Neutrophil (primary cell): Measurements from ENCODE around the gene TCP1.

Experiments
- H3K27ac ChIP-seq: fragments of 200-600 bp; sonication (generic); 2 replicates; pipeline ENCODE4 v1.5.1; 2016; ENCODE audit warnings: mild to moderate bottlenecking, moderate library complexity
- H3K27me3 ChIP-seq: fragments of 200-600 bp; sonication (generic); 2 replicates; pipeline ENCODE4 v1.6.0; 2016; ENCODE audit warnings: mild to moderate bottlenecking
- H3K36me3 ChIP-seq: fragments of 200-600 bp; sonication (generic); 2 replicates; pipeline ENCODE4 v1.5.1; 2017
- H3K4me1 ChIP-seq, 2 experiments: fragments of 200-600 bp in 1 of 2; sonication (generic) in 1 of 2; 1 replicate in 1 of 2; 2 replicates in 1 of 2; pipeline versions ENCODE4 v1.5.1 to v1.6.1; 2013 to 2016; ENCODE audit warnings: low read depth in 1 of 2, low read length in 1 of 2, mild to moderate bottlenecking in 1 of 2, moderate library complexity in 1 of 2; ENCODE audit not compliant: control insufficient read depth in 1 of 2, insufficient read depth in 1 of 2
- H3K4me3 ChIP-seq, 2 experiments: fragments of 200-600 bp in 1 of 2; sonication (generic) in 1 of 2; 1 replicate in 1 of 2; 2 replicates in 1 of 2; pipeline ENCODE4 v1.5.1; 2013 to 2016; ENCODE audit warnings: low read depth in 1 of 2, low read length in 1 of 2, mild to moderate bottlenecking in 1 of 2, moderate library complexity in 1 of 2
- H3K9me3 ChIP-seq: fragments of 200-600 bp; sonication (generic); 2 replicates; pipeline ENCODE4 v1.5.1; 2016
- TF ChIP-seq, protein P1 (sequence below): fragments of 200-600 bp; sonication (generic); IDR thresholded peaks from 2 replicates; pipeline ENCODE4 v1.5.1; 2016; ENCODE audit warnings: antibody characterized with exemption

The TCP1 gene

DNA sequence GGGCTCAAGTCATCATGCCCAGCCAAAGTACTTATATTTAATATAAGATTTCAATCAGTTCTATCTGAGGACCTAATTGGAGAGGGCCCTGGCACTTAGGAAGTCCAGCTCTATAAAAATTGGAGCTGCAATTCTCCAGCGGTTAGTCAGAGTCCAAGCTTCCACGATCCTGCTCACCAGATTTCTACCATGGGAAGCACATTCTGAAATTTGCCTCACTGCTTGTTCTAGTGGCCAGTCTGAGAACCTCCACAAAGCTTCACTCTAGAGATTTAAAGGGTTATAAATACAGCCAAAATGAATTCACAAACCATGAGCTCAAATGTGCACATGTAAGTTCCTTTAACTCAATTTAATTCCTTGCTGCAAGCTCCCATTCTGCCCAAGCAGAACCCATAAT is 44.2 kb upstream of the TCP1 start:
- H3K27me3 ChIP-seq, result no peaks in the 10 kb centered on the region
- H3K36me3 ChIP-seq, result no peaks in the 10 kb centered on the region
- TF ChIP-seq, protein P1, sequence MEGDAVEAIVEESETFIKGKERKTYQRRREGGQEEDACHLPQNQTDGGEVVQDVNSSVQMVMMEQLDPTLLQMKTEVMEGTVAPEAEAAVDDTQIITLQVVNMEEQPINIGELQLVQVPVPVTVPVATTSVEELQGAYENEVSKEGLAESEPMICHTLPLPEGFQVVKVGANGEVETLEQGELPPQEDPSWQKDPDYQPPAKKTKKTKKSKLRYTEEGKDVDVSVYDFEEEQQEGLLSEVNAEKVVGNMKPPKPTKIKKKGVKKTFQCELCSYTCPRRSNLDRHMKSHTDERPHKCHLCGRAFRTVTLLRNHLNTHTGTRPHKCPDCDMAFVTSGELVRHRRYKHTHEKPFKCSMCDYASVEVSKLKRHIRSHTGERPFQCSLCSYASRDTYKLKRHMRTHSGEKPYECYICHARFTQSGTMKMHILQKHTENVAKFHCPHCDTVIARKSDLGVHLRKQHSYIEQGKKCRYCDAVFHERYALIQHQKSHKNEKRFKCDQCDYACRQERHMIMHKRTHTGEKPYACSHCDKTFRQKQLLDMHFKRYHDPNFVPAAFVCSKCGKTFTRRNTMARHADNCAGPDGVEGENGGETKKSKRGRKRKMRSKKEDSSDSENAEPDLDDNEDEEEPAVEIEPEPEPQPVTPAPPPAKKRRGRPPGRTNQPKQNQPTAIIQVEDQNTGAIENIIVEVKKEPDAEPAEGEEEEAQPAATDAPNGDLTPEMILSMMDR, result no peak
- no peak overlapping the region for H3K27ac ChIP-seq
- H3K4me3 ChIP-seq, result no peak overlapping the region
- peaks cover 0 to 6% of the 10 kb centered on the region in 2 experiments for H3K4me1 ChIP-seq
- H3K9me3 ChIP-seq, result no peaks in the 10 kb centered on the region

DNA sequence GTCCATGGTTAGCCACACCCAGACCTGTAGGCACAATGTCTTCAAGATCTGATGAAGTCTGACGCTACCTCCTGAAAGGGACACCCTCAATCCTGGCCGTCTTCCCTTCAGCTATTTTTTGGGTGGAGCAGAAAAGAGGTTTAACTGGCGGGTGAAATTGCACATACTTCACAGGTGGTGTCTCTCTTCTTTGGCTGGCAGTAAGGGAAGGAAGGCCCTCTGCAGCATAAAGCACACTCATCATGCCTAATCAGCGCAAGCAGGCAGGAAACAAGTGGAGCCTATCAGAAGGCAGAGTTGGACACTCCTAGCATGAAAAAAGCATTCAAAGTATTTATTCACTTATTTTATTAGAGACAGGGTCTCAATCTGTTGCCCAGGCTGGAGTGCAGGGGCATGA is 43.5 kb upstream of the TCP1 start:
- no peaks in the 10 kb centered on the region for H3K36me3 ChIP-seq
- no peak overlapping the region for H3K4me3 ChIP-seq
- no peak overlapping the region for H3K27ac ChIP-seq
- no peaks in the 10 kb centered on the region for H3K27me3 ChIP-seq
- no peaks in the 10 kb centered on the region for H3K9me3 ChIP-seq
- H3K4me1 ChIP-seq, result peaks cover 0 to 6% of the 10 kb centered on the region in 2 experiments
- TF ChIP-seq, protein P1, result no peak

DNA sequence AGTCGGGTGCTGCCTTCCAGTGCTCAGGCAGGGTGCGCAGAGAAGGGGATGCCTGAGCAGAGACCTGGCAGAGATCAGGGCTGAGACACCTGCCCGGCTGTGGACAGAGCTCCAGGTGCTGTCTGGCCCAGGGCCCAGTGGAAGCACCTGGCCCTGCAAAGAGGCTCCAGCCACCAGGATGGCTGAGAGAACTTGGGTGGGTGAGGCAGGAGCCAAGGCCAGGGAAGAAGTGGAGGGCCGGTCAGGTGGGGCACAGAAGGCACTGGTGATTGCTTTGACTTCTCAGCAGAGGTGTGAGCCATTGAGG is 41.9 kb upstream of the TCP1 start:
- Histone ChIP-seq H3K36me3 (no peaks in the 10 kb centered on the region), H3K27me3 (no peaks in the 10 kb centered on the region), H3K27ac (no peak overlapping the region), H3K4me3 (no peak overlapping the region), H3K9me3 (no peaks in the 10 kb centered on the region), H3K4me1 (peaks cover 0 to 6% of the 10 kb centered on the region in 2 experiments)
- TF ChIP-seq, protein P1, result no peak

DNA sequence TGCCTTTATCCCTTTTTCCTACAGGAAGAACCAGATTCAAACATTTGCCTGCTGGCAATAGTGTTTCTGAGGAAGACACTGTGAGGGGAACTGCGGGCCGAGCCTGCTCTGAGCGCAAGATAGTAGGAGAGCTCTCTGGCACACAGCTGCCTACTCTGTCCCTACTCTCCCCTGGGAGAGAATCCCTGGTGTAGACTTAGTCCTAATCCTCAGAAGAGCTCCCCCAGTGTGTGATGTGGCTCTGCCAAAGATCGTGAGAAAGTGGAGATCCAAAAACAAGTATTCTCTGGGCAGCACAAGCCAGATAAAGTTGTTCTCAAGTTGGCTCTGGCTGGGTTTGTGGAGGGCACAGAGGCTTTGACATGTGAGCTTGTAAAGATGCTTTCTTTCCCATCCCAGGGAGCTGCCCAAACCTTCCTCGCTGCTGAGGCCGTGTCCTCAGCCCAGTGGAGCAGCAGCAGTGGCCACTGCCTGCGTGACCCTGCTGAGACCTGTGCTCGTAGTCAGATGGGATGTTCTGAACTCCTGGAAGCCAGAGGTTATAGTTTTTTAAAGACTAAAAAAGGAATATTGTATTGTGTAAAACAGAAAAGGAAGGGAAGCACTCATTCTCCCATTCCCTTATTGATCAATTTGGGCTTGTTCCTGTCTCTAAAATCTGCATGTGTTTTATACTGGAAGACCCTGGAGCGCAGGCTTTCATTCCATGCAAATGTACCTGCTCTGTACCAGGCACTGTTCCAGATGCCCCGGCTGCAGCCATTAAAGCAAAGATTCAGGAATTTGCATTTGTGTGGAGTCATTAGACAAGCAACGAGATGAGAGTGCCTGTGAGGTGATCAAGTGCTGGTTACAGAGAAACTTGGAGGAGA is 41.3 kb upstream of the TCP1 start:
- Histone ChIP-seq H3K9me3 (no peaks in the 10 kb centered on the region), H3K4me1 (peaks cover 0 to 6% of the 10 kb centered on the region in 2 experiments), H3K27me3 (no peaks in the 10 kb centered on the region), H3K4me3 (no peak overlapping the region), H3K27ac (no peak overlapping the region), H3K36me3 (no peaks in the 10 kb centered on the region)
- TF ChIP-seq, protein P1, result no peak

DNA sequence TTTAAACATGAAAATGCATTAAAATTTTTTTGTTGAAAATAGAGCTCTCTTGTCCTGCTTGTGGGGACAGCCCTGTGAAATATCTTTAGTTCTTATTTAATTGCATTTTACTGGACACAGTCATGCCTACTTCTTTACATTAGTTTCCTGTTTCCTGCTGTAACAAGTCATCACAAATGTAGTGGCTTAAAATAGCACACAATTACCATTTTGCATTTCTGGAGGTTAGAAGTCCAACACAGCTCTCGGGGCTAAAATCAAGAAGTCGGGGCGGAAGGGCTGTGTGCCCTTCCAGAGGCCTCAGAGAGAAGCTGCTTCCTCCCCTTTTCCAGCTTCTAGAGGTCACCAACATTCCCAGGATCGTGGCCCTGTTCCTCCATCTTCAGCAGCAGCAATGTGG is 40.1 kb upstream of the TCP1 start:
- peaks cover 0 to 6% of the 10 kb centered on the region in 2 experiments for H3K4me1 ChIP-seq
- no peaks in the 10 kb centered on the region for H3K9me3 ChIP-seq
- no peak overlapping the region for H3K4me3 ChIP-seq
- H3K36me3 ChIP-seq, result no peaks in the 10 kb centered on the region
- H3K27ac ChIP-seq, result no peak overlapping the region
- H3K27me3 ChIP-seq, result no peaks in the 10 kb centered on the region
- TF ChIP-seq, protein P1, result no peak
